ENCODE measurements around the gene METTL23. TPM values are rescaled to one million over a fixed set of nuclear protein-coding genes. Genes with fewer than 3 reads are reported as not detected.

The METTL23 gene
- total and polyA plus RNA-seq, 2 donors (not counting 3 experiments of a cell fraction or from before 2014, with no cell fraction given), result 19.5 to 33.4 TPM

DNA sequence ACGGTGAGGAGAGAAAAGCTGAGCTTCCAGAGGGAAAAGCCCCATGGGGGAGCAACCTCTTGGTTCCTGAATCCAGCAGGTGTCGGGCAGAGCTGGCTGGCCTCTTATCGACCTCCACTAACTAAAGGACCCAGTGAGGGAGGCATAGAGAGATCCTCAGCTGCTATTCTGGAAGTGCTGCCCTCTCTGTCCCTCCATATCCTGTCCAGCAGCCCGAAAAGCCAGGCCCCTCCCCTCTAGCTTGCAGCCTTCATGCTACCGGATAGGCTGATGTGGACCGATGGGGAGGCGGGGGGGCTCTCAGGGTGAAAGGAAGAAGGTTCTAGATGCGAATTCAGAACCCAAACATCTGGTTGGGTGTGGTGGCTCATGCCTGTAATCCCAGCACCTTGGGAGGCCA, 40.8 kb upstream of the METTL23 start:
- dilution Hi-C loops (cut with MboI; ENCODE audit: extremely low pct_ligation_motif_present, low sequenced_read_pairs), result no loop called here

More for the DNA sequence above, 40.8 kb upstream of the METTL23 start:
- H3K4me2 ChIP-seq (ENCODE audit: insufficient read depth, low read length), result no peak overlapping the region
- TF ChIP-seq GATA2 (IDR thresholded peaks at IDR 0.05; ENCODE audit: insufficient read depth, insufficient read length, low read depth, low read length), result no peak
- TF ChIP-seq MYC (IDR thresholded peaks at IDR 0.05; ENCODE audit: low read depth, low read length), result no peak
- no peak for TF ChIP-seq JUN (IDR thresholded peaks at IDR 0.05; ENCODE audit: borderline replicate concordance, insufficient read depth, insufficient read length, low read depth)
- TF ChIP-seq POLR2AphosphoS5 (IDR thresholded peaks at IDR 0.05; ENCODE audit: insufficient read depth, low read depth, low read length), result no peak
- TF ChIP-seq FOS (IDR thresholded peaks at IDR 0.05; ENCODE audit: borderline replicate concordance, insufficient read depth, low read length), result no peak
- TF ChIP-seq, protein P1, sequence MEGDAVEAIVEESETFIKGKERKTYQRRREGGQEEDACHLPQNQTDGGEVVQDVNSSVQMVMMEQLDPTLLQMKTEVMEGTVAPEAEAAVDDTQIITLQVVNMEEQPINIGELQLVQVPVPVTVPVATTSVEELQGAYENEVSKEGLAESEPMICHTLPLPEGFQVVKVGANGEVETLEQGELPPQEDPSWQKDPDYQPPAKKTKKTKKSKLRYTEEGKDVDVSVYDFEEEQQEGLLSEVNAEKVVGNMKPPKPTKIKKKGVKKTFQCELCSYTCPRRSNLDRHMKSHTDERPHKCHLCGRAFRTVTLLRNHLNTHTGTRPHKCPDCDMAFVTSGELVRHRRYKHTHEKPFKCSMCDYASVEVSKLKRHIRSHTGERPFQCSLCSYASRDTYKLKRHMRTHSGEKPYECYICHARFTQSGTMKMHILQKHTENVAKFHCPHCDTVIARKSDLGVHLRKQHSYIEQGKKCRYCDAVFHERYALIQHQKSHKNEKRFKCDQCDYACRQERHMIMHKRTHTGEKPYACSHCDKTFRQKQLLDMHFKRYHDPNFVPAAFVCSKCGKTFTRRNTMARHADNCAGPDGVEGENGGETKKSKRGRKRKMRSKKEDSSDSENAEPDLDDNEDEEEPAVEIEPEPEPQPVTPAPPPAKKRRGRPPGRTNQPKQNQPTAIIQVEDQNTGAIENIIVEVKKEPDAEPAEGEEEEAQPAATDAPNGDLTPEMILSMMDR (IDR thresholded peaks at IDR 0.05; ENCODE audit: extremely low read depth in 1 of 2, insufficient read depth in 1 of 2, low read depth in 1 of 2, low read length in 2 of 2), result no peak
- TF ChIP-seq EZH2 (IDR thresholded peaks at IDR 0.05; ENCODE audit: borderline replicate concordance, low read depth, low read length, severe bottlenecking), result no peak
- no peak for TF ChIP-seq POLR2A (IDR thresholded peaks at IDR 0.05; ENCODE audit: low read depth, low read length)
- TF ChIP-seq, protein P2, sequence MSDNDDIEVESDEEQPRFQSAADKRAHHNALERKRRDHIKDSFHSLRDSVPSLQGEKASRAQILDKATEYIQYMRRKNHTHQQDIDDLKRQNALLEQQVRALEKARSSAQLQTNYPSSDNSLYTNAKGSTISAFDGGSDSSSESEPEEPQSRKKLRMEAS (IDR thresholded peaks at IDR 0.05; ENCODE audit: insufficient read depth, insufficient read length), result no peak
- H3K9ac ChIP-seq (replicated peaks; ENCODE audit: extremely low read depth, insufficient read depth, low read length), result no peak overlapping the region
- no peaks in the 10 kb centered on the region for H3K79me2 ChIP-seq (ENCODE audit: control insufficient read depth, insufficient read depth, low read length)
- no TSS peak for BruUV-seq (replicated peaks)
- H2AFZ ChIP-seq (ENCODE audit: low read depth, low read length), result no peak overlapping the region
- FAIRE-seq (no peak), DNase-seq (ENCODE audit: low read depth, low spot score) (no peak)
- H4K20me1 ChIP-seq (replicated peaks; ENCODE audit: control insufficient read depth, extremely low read depth, insufficient read depth, low read length), result no peaks in the 10 kb centered on the region
- peaks cover 14% of the 10 kb centered on the region for H3K4me1 ChIP-seq (ENCODE audit: control insufficient read depth, extremely low read depth, insufficient read depth, low read length)
- H3K36me3 ChIP-seq (ENCODE audit: control insufficient read depth in 2 of 2, extremely low read depth in 1 of 2, insufficient read depth in 2 of 2, low read length in 2 of 2), result peaks cover 0 to 7% of the 10 kb centered on the region in 2 experiments
- no peak overlapping the region for H3K27ac ChIP-seq (ENCODE audit: insufficient read depth, low read depth, low read length)
- POLR2A ChIA-PET, result no interaction called here
- H3K9me3 ChIP-seq (replicated peaks; ENCODE audit: control insufficient read depth, insufficient read depth, low read length), result no peaks in the 10 kb centered on the region
- CTCF ChIA-PET, result interaction anchor here (1.4 kb wide), 1 partner anchor 12 kb away, joined by 3 read pairs; no protein-coding TSS in a partner anchor
- H3K4me3 ChIP-seq (replicated peaks in 1 of 3; ENCODE audit: insufficient read depth in 1 of 3, low read depth in 1 of 3, low read length in 3 of 3), result no peak overlapping the region
- intact Hi-C loops (cut with micrococcal nuclease), result no loop called here
- H3K9me1 ChIP-seq (replicated peaks; ENCODE audit: control insufficient read depth, extremely low read depth, insufficient read depth, low read length), result no peaks in the 10 kb centered on the region
- no peaks in the 10 kb centered on the region for H3K27me3 ChIP-seq (ENCODE audit: control insufficient read depth in 2 of 2, insufficient read depth in 2 of 2, low read length in 2 of 2)

All from endothelial cell of umbilical vein (primary cell).